Measurements from ENCODE around the gene GABARAPL2.
"Not testable (repeated sequence)": the region's sequence is repeated elsewhere in the genome, so short reads cannot be mapped to it uniquely, and the experiment has no call there.

The GABARAPL2 gene

GRCh38 chr16:75590920-75591843 lies 25.0 kb downstream of the GABARAPL2 start:
- DNase-seq (ENCODE audit: low spot score): no peak

- not testable (repeated sequence) for DNase-seq (ENCODE audit: low spot score)
These were observed 25.7 kb downstream of the GABARAPL2 start for GRCh38 chr16:75591927-75592326.

- no peak for DNase-seq (ENCODE audit: low spot score)
These were observed 27.1 kb downstream of the GABARAPL2 start for GRCh38 chr16:75593308-75593707.

GRCh38 chr16:75593825-75594820 lies 27.9 kb downstream of the GABARAPL2 start:
- DNase-seq (ENCODE audit: low spot score): no peak

GRCh38 chr16:75599452-75600277 lies 33.5 kb downstream of the GABARAPL2 start:
- DNase-seq (ENCODE audit: low spot score): no peak

GRCh38 chr16:75603241-75603640 lies 37.1 kb downstream of the GABARAPL2 start:
- no peak for DNase-seq (ENCODE audit: low spot score)

- DNase-seq (ENCODE audit: low spot score): no peak
These were observed 40.3 kb downstream of the GABARAPL2 start for GRCh38 chr16:75606507-75606906.

GRCh38 chr16:75614066-75614897 lies 48.1 kb downstream of the GABARAPL2 start:
- no peak for DNase-seq (ENCODE audit: low spot score)

GRCh38 chr16:75615619-75616018 lies 49.4 kb downstream of the GABARAPL2 start:
- no peak for DNase-seq (ENCODE audit: low spot score)

GRCh38 chr16:75616521-75617010 lies 50.4 kb downstream of the GABARAPL2 start:
- no peak for DNase-seq (ENCODE audit: low spot score)

GRCh38 chr16:75617121-75617520 lies 50.9 kb downstream of the GABARAPL2 start:
- no peak for DNase-seq (ENCODE audit: low spot score)

- no peak for DNase-seq (ENCODE audit: low spot score)
These were observed 52.6 kb downstream of the GABARAPL2 start for GRCh38 chr16:75618780-75619179.

- no peak for DNase-seq (ENCODE audit: low spot score)
These were observed 54.4 kb downstream of the GABARAPL2 start for GRCh38 chr16:75620326-75621169.

GRCh38 chr16:75621170-75621477 lies 54.9 kb downstream of the GABARAPL2 start:
- peak; percentile 23 for DNase-seq (ENCODE audit: low spot score)

- peak; percentile 94 for DNase-seq (ENCODE audit: low spot score)
These were observed 56.8 kb downstream of the GABARAPL2 start, which contains the start of gene ADAT1 for GRCh38 chr16:75622761-75623605. Gene ADAT1 (minus strand): TSS chr16:75623281. CDS start chr16:75620799, 2,482 bp downstream.

- no peak for DNase-seq (ENCODE audit: low spot score)
These were observed 58.7 kb downstream of the GABARAPL2 start for GRCh38 chr16:75624921-75625334.

GRCh38 chr16:75626806-75627205 lies 60.6 kb downstream of the GABARAPL2 start:
- no peak for DNase-seq (ENCODE audit: low spot score)
